Esophagus squamous epithelium (tissue), 4 donors: Measurements from ENCODE around the gene MAP4K4.

Experiments used
- POLR2A ChIP-seq, 4 donors: fragments of 450-650 bp; IDR thresholded peaks; one replicate each; pipeline ENCODE4 v1.6.1; 2017; ENCODE audit warnings: antibody characterized with exemption in 4 of 4, mild to moderate bottlenecking in 4 of 4, moderate library complexity in 3 of 4
- TF ChIP-seq, protein P1 (sequence below), 6 experiments: fragments of 450-650 bp in 4 of 6; fragments of 200-600 bp in 2 of 6; sonication (generic) in 2 of 6; IDR thresholded peaks; one replicate each; pipeline ENCODE4 v1.5.1; 2016 to 2019; ENCODE audit warnings: antibody characterized with exemption in 6 of 6, mild to moderate bottlenecking in 4 of 6, moderate library complexity in 4 of 6

DNA sequence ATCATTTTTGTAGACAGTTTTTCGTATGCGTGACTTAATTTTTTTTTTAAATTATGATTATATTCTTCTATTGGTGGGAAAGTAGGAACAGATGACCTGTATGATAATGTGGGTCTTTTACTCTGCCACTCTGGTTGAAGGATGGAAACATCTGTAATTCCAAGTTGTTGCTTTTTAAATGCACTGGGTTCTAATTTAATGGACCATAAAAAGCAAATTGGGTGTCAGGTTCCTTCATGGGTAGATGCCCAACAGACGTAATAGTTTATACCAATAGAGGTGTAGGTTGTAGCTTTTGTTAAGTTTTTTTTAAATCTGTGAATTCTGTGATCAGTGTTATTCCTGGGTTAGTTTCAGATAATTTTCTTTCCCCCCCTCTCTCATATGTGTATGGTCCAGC lies 117.6 kb downstream of the MAP4K4 start:
- TF ChIP-seq, protein P1, sequence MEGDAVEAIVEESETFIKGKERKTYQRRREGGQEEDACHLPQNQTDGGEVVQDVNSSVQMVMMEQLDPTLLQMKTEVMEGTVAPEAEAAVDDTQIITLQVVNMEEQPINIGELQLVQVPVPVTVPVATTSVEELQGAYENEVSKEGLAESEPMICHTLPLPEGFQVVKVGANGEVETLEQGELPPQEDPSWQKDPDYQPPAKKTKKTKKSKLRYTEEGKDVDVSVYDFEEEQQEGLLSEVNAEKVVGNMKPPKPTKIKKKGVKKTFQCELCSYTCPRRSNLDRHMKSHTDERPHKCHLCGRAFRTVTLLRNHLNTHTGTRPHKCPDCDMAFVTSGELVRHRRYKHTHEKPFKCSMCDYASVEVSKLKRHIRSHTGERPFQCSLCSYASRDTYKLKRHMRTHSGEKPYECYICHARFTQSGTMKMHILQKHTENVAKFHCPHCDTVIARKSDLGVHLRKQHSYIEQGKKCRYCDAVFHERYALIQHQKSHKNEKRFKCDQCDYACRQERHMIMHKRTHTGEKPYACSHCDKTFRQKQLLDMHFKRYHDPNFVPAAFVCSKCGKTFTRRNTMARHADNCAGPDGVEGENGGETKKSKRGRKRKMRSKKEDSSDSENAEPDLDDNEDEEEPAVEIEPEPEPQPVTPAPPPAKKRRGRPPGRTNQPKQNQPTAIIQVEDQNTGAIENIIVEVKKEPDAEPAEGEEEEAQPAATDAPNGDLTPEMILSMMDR (IDR thresholded peaks at IDR 0.05), result no peak
- no peak for TF ChIP-seq POLR2A (IDR thresholded peaks at IDR 0.05)
